Chondrocyte (in vitro differentiated cells): Measurements from ENCODE around the gene LAPTM5. TPM values are rescaled to one million over a fixed set of nuclear protein-coding genes. Genes with fewer than 3 reads are reported as not detected.
A peak's percentile ranks its signal among the peaks of the same experiment; 100 is the strongest.

Source experiments
- DNase-seq: peaks from one replicate; pipeline ENCODE4 v3.0.0; 2021; ENCODE audit warnings: mixed read lengths, low spot score
- H3K27ac Mint-ChIP-seq: one replicate; pipeline ENCODE4 v1.8.0; 2021; ENCODE audit warnings: mild to moderate bottlenecking, moderate library complexity, mixed read lengths; ENCODE audit not compliant: unreplicated experiment
- H3K27me3 Mint-ChIP-seq: 2 replicates; pipeline ENCODE4 v1.8.0; 2021; ENCODE audit warnings: low read depth, mixed read lengths
- H3K36me3 Mint-ChIP-seq: 2 replicates; pipeline ENCODE4 v1.8.0; 2021; ENCODE audit warnings: low read depth, mixed read lengths
- H3K4me1 Mint-ChIP-seq: 2 replicates; pipeline ENCODE4 v1.8.0; 2021; ENCODE audit warnings: low read depth, mild to moderate bottlenecking, mixed read lengths
- H3K4me3 Mint-ChIP-seq: one replicate; pipeline ENCODE4 v1.8.0; 2021; ENCODE audit warnings: mild to moderate bottlenecking, moderate library complexity, mixed read lengths; ENCODE audit not compliant: unreplicated experiment
- H3K9me3 Mint-ChIP-seq: 2 replicates; pipeline ENCODE4 v1.8.0; 2021; ENCODE audit warnings: low read depth, mixed read lengths
- total RNA-seq: library from RNA; stranded (reverse); gene quantifications from 3 replicates; pipeline ENCODE4 v1.2.1, GENCODE V29; 2021
- TF ChIP-seq, protein P1 (sequence below): fragments of 200-600 bp; sonication (generic); IDR thresholded peaks from 2 replicates; pipeline ENCODE4 v1.5.0; 2021; ENCODE audit warnings: antibody characterized with exemption, mild to moderate bottlenecking, moderate library complexity

LAPTM5 gene
- total RNA-seq, 1 donor from 2014 or later, result not detected

DNA sequence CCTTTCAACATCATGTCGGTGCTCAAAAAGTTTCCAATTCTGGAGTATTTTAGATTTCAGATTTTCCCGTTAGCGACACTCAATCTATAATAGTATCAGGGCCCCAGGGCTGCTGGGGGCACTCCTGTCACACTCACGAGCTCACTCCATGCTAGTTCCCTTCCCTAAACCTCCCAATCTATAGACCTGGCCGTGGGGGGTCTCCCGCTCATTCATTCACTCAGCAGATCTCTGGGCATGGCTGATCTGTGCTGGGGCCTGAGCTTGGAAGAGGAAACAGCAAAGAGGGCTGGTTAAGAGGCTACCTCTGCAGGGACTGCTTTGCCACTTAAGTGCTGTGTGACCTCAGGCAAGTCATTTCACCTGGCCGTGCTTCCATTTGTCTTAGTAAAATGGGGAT is 46.8 kb upstream of the LAPTM5 start:
- peaks cover 28% of the 10 kb centered on the region for H3K4me1 Mint-ChIP-seq
- no peaks in the 10 kb centered on the region for H3K9me3 Mint-ChIP-seq
- H3K4me3 Mint-ChIP-seq, result no peak overlapping the region
- DNase-seq, result no peak
- TF ChIP-seq, protein P1, sequence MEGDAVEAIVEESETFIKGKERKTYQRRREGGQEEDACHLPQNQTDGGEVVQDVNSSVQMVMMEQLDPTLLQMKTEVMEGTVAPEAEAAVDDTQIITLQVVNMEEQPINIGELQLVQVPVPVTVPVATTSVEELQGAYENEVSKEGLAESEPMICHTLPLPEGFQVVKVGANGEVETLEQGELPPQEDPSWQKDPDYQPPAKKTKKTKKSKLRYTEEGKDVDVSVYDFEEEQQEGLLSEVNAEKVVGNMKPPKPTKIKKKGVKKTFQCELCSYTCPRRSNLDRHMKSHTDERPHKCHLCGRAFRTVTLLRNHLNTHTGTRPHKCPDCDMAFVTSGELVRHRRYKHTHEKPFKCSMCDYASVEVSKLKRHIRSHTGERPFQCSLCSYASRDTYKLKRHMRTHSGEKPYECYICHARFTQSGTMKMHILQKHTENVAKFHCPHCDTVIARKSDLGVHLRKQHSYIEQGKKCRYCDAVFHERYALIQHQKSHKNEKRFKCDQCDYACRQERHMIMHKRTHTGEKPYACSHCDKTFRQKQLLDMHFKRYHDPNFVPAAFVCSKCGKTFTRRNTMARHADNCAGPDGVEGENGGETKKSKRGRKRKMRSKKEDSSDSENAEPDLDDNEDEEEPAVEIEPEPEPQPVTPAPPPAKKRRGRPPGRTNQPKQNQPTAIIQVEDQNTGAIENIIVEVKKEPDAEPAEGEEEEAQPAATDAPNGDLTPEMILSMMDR, result no peak
- H3K27me3 Mint-ChIP-seq, result peaks cover 21% of the 10 kb centered on the region
- H3K27ac Mint-ChIP-seq, result no peak overlapping the region
- no peaks in the 10 kb centered on the region for H3K36me3 Mint-ChIP-seq

DNA sequence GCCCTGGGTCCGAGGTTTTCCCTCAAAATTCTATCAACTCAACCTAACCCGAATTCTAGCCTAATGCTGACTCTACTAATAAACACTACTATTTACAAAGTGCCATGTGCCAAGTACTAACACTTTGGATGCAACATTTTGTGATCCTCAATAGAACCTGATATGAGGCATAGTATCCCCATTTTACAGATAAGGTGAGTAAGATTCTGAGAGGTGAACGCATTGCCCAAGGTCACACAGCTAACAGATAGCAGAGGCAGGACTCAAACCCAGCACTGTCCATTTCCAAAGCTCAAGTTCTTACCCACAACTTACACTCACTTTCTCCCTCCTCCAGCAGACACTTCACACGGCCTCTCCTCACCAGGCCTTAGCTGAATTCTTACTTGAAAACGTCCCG is 46.0 kb upstream of the LAPTM5 start:
- Mint-ChIP-seq H3K27me3 (peaks cover 21% of the 10 kb centered on the region), H3K36me3 (no peaks in the 10 kb centered on the region), H3K4me3 (no peak overlapping the region), H3K4me1 (peaks cover 20% of the 10 kb centered on the region), H3K9me3 (no peaks in the 10 kb centered on the region), H3K27ac (no peak overlapping the region)
- TF ChIP-seq, protein P1, result no peak
- DNase-seq, result no peak

DNA sequence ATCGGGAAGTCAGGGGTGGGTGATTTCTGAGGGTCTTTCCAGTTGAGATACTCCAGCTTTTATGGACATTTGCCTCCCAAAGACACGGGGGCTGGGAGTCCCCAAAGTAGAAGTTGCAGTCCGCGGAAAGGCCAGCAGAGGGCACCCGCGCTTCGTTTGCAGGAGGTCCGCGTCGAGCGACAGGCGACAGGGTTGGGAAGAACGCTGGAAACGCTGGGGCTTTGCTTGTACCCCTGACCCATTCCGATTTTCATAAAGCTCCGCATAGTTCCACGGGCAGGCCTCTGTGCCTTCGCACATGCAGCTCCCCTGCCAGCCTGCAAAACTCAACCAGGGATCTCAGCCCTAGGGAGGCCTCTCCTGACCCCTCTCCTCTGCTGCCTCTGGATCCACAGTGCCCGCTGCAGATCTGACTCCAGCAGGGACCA is 44.2 kb upstream of the LAPTM5 start:
- peaks cover 8% of the 10 kb centered on the region for H3K4me1 Mint-ChIP-seq
- no peak overlapping the region for H3K27ac Mint-ChIP-seq
- TF ChIP-seq, protein P1, result peak; percentile 100
- H3K36me3 Mint-ChIP-seq, result no peaks in the 10 kb centered on the region
- peaks cover 21% of the 10 kb centered on the region for H3K27me3 Mint-ChIP-seq
- no peaks in the 10 kb centered on the region for H3K9me3 Mint-ChIP-seq
- H3K4me3 Mint-ChIP-seq, result peak overlapping the region; percentile 43
- no peak for DNase-seq

DNA sequence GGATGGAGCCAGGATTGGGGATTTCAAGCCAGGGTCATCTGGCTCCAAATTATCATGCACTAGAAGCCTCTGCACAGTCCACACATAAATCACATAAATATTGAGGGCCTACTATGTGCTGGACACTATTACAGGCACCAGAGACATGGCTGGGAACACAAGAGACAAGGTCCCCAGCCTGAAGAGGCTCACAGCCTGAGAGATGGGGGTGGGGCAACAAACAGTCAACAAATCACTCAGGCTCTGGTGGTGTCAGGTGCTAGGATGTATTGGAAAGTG is 41.6 kb upstream of the LAPTM5 start:
- Mint-ChIP-seq H3K27ac (no peak overlapping the region), H3K4me3 (no peak overlapping the region), H3K4me1 (peaks cover 8% of the 10 kb centered on the region), H3K9me3 (no peaks in the 10 kb centered on the region), H3K27me3 (peaks cover 12% of the 10 kb centered on the region), H3K36me3 (no peaks in the 10 kb centered on the region)
- TF ChIP-seq, protein P1, result no peak
- no peak for DNase-seq

DNA sequence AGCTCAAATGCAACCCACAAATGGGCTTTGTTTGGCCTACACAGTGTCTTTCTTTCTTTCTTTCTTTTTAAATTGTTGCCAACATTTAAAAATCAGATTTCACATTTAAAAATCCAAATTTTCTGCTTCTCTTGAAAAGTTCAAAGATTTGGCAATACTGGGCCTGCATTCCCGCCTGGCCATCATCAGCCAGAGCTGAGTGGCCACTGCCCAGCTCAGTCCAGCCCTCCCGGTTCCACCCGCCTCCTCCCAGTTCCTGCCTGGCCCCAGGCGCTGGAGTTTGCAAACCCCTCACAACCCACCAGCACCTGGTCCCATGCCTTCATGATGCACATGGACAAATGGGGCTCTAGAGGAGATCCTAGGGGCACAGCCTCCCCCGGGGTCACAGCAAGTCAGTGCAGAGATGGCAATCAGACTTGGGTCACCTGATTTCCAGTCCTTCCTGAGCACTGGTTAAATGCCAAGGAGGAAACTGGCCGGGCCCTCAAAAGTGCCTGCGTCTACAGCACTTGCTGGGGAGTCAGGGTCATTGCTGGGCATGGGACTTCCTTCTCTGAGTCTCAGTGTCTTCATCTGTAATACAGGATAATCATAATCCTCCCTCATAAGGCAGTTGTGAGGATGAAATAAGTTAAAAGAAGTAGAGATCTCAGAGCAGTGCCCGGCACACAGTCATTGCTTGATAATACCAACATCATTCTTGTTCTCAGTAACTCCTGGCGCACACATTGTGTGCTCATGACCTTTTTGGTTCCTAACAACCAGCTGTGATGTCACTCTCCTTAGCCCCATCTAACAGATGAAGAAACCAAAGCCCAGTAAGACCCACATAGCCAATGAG is 41.0 kb upstream of the LAPTM5 start:
- H3K4me3 Mint-ChIP-seq, result no peak overlapping the region
- H3K9me3 Mint-ChIP-seq, result no peaks in the 10 kb centered on the region
- DNase-seq, result no peak
- H3K27me3 Mint-ChIP-seq, result peaks cover 13% of the 10 kb centered on the region
- H3K36me3 Mint-ChIP-seq, result no peaks in the 10 kb centered on the region
- no peak overlapping the region for H3K27ac Mint-ChIP-seq
- peaks cover 8% of the 10 kb centered on the region for H3K4me1 Mint-ChIP-seq
- TF ChIP-seq, protein P1, result no peak
